DND-41 (cell line): ENCODE results near the gene PISD.

Source experiments
- CTCF ChIP-seq: IDR thresholded peaks from 2 replicates; pipeline ENCODE4 v1.5.1; 2012; ENCODE audit warnings: borderline replicate concordance, low read length, moderate library complexity, mild to moderate bottlenecking; ENCODE audit not compliant: poor library complexity, severe bottlenecking; ENCODE audit errors: extremely low read depth
- EZH2 ChIP-seq: IDR thresholded peaks from 3 replicates; pipeline ENCODE4 v1.6.1; 2012; ENCODE audit warnings: borderline replicate concordance, low read depth, mild to moderate bottlenecking, moderate library complexity, low read length, inconsistent platforms; ENCODE audit not compliant: severe bottlenecking

- TF ChIP-seq CTCF (no peak), EZH2 (no peak)
Measured at GRCh38 chr22:31626427-31627150, 35.4 kb downstream of the PISD start.
